HepG2 (cell line): ENCODE data around the gene CD180. TPM values are rescaled to one million over a fixed set of nuclear protein-coding genes. Genes with fewer than 3 reads are reported as not detected.
A peak's percentile ranks its signal among the peaks of the same experiment; 100 is the strongest.

Experiments
- ATAC-seq: fragments of 200-7000 bp; cut with Tn5 transposase; 3 replicates; pipeline ENCODE4 v1.9.1; 2020; ENCODE audit warnings: mild to moderate bottlenecking, moderate library complexity
- BruUV-seq: library from RNA; stranded (reverse); fragments of 400-500 nt; replicated peaks from 2 replicates; lab custom pipeline; 2021; lab: Mats Ljungman, UMichigan
- CTCF ChIA-PET: fragments of 300-600 bp; formaldehyde crosslinking; extraction: SDS; loops from one replicate; lab custom pipeline; 2021; ENCODE audit warnings: low total read pairs, inconsistent platforms, low intra/inter-chr PET ratio; lab: Yijun Ruan, JAX
- POLR2A ChIA-PET: fragments of 350-600 bp; sonication (Branson Sonifier 250); formaldehyde crosslinking; loops from one replicate; lab custom pipeline; 2020; ENCODE audit warnings: antibody characterized with exemption, inconsistent platforms; lab: Yijun Ruan, JAX
- DNase-seq: peaks from one replicate; pipeline ENCODE4 v3.0.0-alpha.2; 2015; ENCODE audit warnings: low spot score
- FAIRE-seq: peaks from 3 replicates; lab custom pipeline; 2011; peaks lifted over from hg19 to GRCh38; lab: Jason Lieb, UNC
- H2AFZ ChIP-seq: one replicate; pipeline ENCODE4 v1.6.1; 2011; ENCODE audit warnings: low read length, inconsistent platforms
- H3K27ac ChIP-seq: fragments of 300-600 bp; 3 replicates; pipeline ENCODE4 v1.8.0; 2011; ENCODE audit warnings: mixed run types, mild to moderate bottlenecking, mixed read lengths, low read length, inconsistent platforms; ENCODE audit not compliant: insufficient read depth; ENCODE audit errors: extremely low read length
- H3K27me3 ChIP-seq, 2 experiments: fragments of 200-600 bp in 1 of 2; 2 replicates in 1 of 2; 3 replicates in 1 of 2; pipeline versions ENCODE4 v1.6.0 to v1.8.0; 2011; ENCODE audit warnings: low read length in 2 of 2, mild to moderate bottlenecking in 2 of 2, moderate library complexity in 2 of 2, inconsistent platforms in 1 of 2; ENCODE audit not compliant: insufficient read depth in 2 of 2, control insufficient read depth in 1 of 2
- H3K36me3 ChIP-seq, 2 experiments: fragments of 200-600 bp in 1 of 2; replicated peaks in 1 of 2; 2 replicates in 1 of 2; 3 replicates in 1 of 2; pipeline versions ENCODE4 v1.5.1 to v1.8.0; 2011; ENCODE audit warnings: low read length in 2 of 2, inconsistent platforms in 1 of 2; ENCODE audit not compliant: insufficient read depth in 2 of 2, control insufficient read depth in 1 of 2
- H3K4me1 ChIP-seq: 2 replicates; pipeline ENCODE4 v1.5.1; 2012; ENCODE audit warnings: low read length, inconsistent platforms; ENCODE audit not compliant: insufficient read depth
- H3K4me2 ChIP-seq: 2 replicates; pipeline ENCODE4 v1.6.0; 2011; ENCODE audit warnings: low read depth, low read length, inconsistent platforms
- H3K4me3 ChIP-seq, 3 experiments: fragments of 200-600 bp in 1 of 3; sonication (generic), shearing (Covaris generic) in 1 of 3; replicated peaks in 1 of 3; 2 replicates each; pipeline ENCODE4 v1.5.1; 2011 to 2016; ENCODE audit warnings: low read length in 3 of 3, inconsistent platforms in 2 of 3, low read depth in 2 of 3, mild to moderate bottlenecking in 2 of 3, control low read depth in 1 of 3, mixed read lengths in 1 of 3; ENCODE audit not compliant: insufficient read depth in 1 of 3
- H3K79me2 ChIP-seq: one replicate; pipeline ENCODE4 v1.6.1; 2011; ENCODE audit warnings: low read length, inconsistent platforms; ENCODE audit not compliant: insufficient read depth
- H3K9ac ChIP-seq: 2 replicates; pipeline ENCODE4 v1.6.0; 2011; ENCODE audit warnings: mild to moderate bottlenecking, low read depth, low read length, inconsistent platforms; ENCODE audit not compliant: insufficient read depth
- H3K9me3 ChIP-seq: 2 replicates; pipeline ENCODE4 v1.5.1; 2012; ENCODE audit warnings: mild to moderate bottlenecking, low read length
- H4K20me1 ChIP-seq: 2 replicates; pipeline ENCODE4 v1.6.0; 2011; ENCODE audit warnings: inconsistent platforms, mild to moderate bottlenecking, low read length, moderate library complexity; ENCODE audit not compliant: insufficient read depth
- ATF7 ChIP-seq, 2 experiments: fragments of 450-650 bp in 1 of 2; sonication (generic) in 1 of 2; formaldehyde crosslinking in 1 of 2; IDR thresholded peaks; 2 replicates each; pipeline versions ENCODE4 v1.4.0 to v1.6.1; 2016 to 2020; ENCODE audit warnings: antibody characterized with exemption in 1 of 2, mild to moderate bottlenecking in 1 of 2, missing genetic modification reagents in 1 of 2
- CEBPB ChIP-seq: IDR thresholded peaks from 2 replicates; pipeline ENCODE4 v1.6.1; 2011; ENCODE audit warnings: low read depth, low read length, improper control_type of control experiment, borderline replicate concordance
- CEBPG ChIP-seq: IDR thresholded peaks from 2 replicates; pipeline ENCODE4 v1.6.1; 2016
- FOXA3 ChIP-seq: IDR thresholded peaks from 2 replicates; pipeline ENCODE4 v1.6.1; 2016; ENCODE audit warnings: missing genetic modification reagents, missing compliant biosample characterization
- GATAD1 ChIP-seq: IDR thresholded peaks from 2 replicates; pipeline ENCODE4 v1.6.1; 2016; ENCODE audit warnings: missing genetic modification reagents, missing compliant biosample characterization
- HMG20A ChIP-seq: IDR thresholded peaks from 2 replicates; pipeline ENCODE4 v1.6.1; 2016; ENCODE audit warnings: borderline replicate concordance
- NRL ChIP-seq: sonication (generic); formaldehyde crosslinking; IDR thresholded peaks from 2 replicates; pipeline ENCODE4 v1.5.0; 2020; ENCODE audit warnings: missing genetic modification reagents, mild to moderate bottlenecking, moderate library complexity, borderline replicate concordance
- SOX13 ChIP-seq, 3 experiments: fragments of 450-650 bp in 1 of 3; sonication (generic) in 1 of 3; formaldehyde crosslinking in 1 of 3; IDR thresholded peaks in 2 of 3; conservative IDR thresholded peaks in 1 of 3; 2 replicates each; pipeline versions ENCODE4 v1.5.0 to v1.6.1; 2016 to 2020; ENCODE audit warnings: antibody characterized with exemption in 1 of 3, mild to moderate bottlenecking in 1 of 3, missing compliant biosample characterization in 1 of 3, missing genetic modification reagents in 1 of 3, moderate library complexity in 1 of 3
- ZFP36 ChIP-seq: fragments of 150-350 bp; IDR thresholded peaks from 2 replicates; pipeline ENCODE4 v1.6.1; 2018; ENCODE audit warnings: borderline replicate concordance, low read length, low read depth; ENCODE audit not compliant: partially characterized antibody
- ZNF75D ChIP-seq: sonication (generic); formaldehyde crosslinking; IDR thresholded peaks from 2 replicates; pipeline ENCODE4 v1.8.1; 2023; ENCODE audit warnings: missing genetic modification reagents, mild to moderate bottlenecking, borderline replicate concordance
- ZNF773 ChIP-seq: sonication (generic); formaldehyde crosslinking; IDR thresholded peaks from 2 replicates; pipeline ENCODE4 v1.4.0; 2020; ENCODE audit warnings: missing genetic modification reagents, borderline replicate concordance
- WGBS: methylation state at CpG from one replicate; pipeline ENCODE4 v1.1.6; 2017; ENCODE audit warnings: low lambda C conversion rate; 5-methylcytosine and 5-hydroxymethylcytosine counted together
- in situ Hi-C: cut with HindIII; loops from 2 replicates; pipeline ENCODE4 v1.10.0; 2017; ENCODE audit warnings: low pct_unique_long_range_greater_than_20kb; ENCODE audit not compliant: extremely low pct_ligation_motif_present
- intact Hi-C: fragments of 100-400 bp; cut with micrococcal nuclease; formaldehyde crosslinking; loops from one replicate; pipeline ENCODE4 v1.10.0; 2022; ENCODE audit not compliant: unreplicated experiment
- polyA plus RNA-seq, 8 experiments: library from polyadenylated mRNA; depleted of rRNA in 3 of 8; stranded (reverse) in 7 of 8; unstranded in 1 of 8; fragments of >200 nt; fragmentation: Illumina TruSeq in 4 of 8; extraction: Trizol in 4 of 8; gene quantifications; 2 replicates each; pipeline versions ENCODE4 v1.2.1 to v1.2.3, GENCODE V29; 2011 to 2016; ENCODE audit warnings: low read depth in 4 of 8, missing spikeins in 1 of 8, mixed read lengths in 1 of 8; ENCODE audit not compliant: insufficient read depth in 1 of 8
- total RNA-seq, 5 experiments: library from RNA; depleted of rRNA; stranded (reverse); fragments of >200 nt; fragmentation: Illumina TruSeq; extraction: Trizol; gene quantifications; 2 replicates each; pipeline ENCODE4 v1.2.3, GENCODE V29; 2016; ENCODE audit warnings: low read depth in 1 of 5
- TF ChIP-seq, protein P1 (sequence below): IDR thresholded peaks from 2 replicates; pipeline ENCODE4 v1.6.1; 2016

The CD180 gene
- total and polyA plus RNA-seq, 2 of the 13 experiments (the other 11 are each of a cell fraction or from before 2014, with no cell fraction given), result not detected

DNA sequence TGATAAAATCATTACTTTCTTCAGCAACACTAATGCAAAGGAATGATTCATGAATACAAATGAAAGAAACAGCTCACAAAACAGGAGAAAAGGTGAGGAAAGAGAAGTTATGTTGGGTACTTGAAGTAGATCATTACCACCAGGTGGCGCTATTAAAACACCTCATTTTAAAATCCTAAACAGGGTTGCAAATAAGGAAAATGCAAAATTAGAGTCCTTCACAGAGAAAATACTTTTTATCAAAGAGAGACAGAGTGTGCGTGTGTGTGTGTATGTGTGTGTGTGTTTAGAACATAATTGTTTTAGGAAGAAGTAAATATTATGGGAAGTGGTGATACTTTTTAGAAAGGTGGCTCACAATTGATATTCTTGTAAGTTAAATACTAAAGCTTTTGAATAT, 49.5 kb upstream of the CD180 start (continued):
- peak; percentile 10; the same call in 1 of the 2 replicates for TF ChIP-seq FOXA3 (CRISPR knock-in tag)

DNA sequence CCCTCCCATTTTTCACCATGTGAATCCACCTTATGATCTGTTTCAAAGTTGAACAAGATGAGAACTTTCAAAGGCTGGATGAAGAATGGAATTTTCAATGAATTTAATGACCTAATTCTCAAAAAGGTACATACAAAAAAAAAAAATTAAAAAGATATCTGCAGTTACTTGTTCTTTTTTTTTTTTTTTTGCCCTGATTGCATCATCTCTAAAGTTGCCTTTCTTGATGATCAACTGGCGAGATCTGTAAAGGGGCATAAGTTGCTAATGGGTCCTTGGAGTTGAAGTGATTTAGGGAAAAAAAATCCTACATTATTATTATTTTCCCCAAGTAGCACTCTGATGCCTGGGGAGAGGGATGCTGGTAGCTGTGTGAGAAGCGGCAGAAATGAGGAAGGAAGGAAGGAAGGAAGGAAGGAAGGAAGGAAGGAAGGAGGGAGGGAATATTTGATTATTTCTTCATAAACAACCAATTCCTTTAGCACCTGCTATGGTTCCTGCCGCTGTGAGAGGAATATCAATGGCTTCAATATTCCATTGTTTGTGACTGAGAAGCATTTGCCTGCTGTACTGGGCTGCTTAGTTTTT, 48.8 kb upstream of the CD180 start:
- Histone ChIP-seq H3K79me2 (no peaks in the 10 kb centered on the region), H3K4me3 (no peak overlapping the region)
- intact Hi-C loops (loop anchor here (5.0 to 10.0 kb wide), 3 partner anchors 249 to 592 kb away; no protein-coding TSS in a partner anchor), in situ Hi-C loops (loop anchor here (5.0 kb wide), 1 partner anchor 1007 kb away; no protein-coding TSS in a partner anchor)
- CTCF ChIA-PET, result interaction anchor here (1.8 kb wide), 1 partner anchor 1008 kb away, joined by 11 read pairs; no protein-coding TSS in a partner anchor
- TF ChIP-seq ATF7 (IDR thresholded peaks at IDR 0.05) (0 out of 2 replicates have a peak, but pooled peaks have one; percentile 10), ATF7 (CRISPR knock-in tag; IDR thresholded peaks at IDR 0.05) (no peak), CEBPB (peak; percentile 19; the same call in 1 of the 2 replicates), ZNF773 (no peak)
- TF ChIP-seq, all 625 proteins: peak for 2
- no TSS peak for BruUV-seq
- ATAC-seq (no peak), DNase-seq (no peak), FAIRE-seq (no peak)
- no peaks in the 10 kb centered on the region for H4K20me1 ChIP-seq
- H3K36me3 ChIP-seq, result no peaks in the 10 kb centered on the region
- no peaks in the 10 kb centered on the region for H3K9me3 ChIP-seq
- no peak overlapping the region for H3K9ac ChIP-seq
- H3K4me2 ChIP-seq, result no peak overlapping the region
- POLR2A ChIA-PET, result no interaction called here
- peaks cover 13% of the 10 kb centered on the region for H3K4me1 ChIP-seq
- 56% methylated on average over 3 of the region's 3 CpGs for WGBS
- H3K27me3 ChIP-seq, result no peaks in the 10 kb centered on the region
- H3K27ac ChIP-seq, result no peak overlapping the region
- no peak overlapping the region for H2AFZ ChIP-seq

DNA sequence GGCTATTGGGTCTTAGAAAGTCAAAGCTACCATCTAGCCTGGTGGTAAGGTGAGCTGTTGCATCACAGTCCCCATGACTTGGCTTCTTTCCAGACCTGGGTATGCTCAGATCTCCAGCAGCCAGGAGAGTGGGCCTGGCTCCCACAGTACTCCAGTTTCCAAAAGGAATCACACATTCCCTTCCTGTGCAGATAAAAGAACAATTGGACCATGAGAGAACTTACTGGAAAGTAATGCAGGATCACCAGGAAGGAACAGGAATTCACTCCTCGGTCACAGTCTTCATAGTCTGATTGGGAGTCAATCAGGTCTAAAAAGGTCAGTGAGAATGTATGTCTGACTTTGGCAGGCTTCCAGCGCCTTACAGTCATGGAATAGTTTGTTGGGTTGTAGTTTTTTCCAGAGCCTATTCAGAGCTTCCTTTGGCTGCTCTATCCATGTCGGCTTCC, 47.8 kb upstream of the CD180 start:
- Histone ChIP-seq H3K4me3 (no peak overlapping the region), H3K27ac (no peak overlapping the region), H3K79me2 (no peaks in the 10 kb centered on the region), H3K27me3 (no peaks in the 10 kb centered on the region), H3K9ac (no peak overlapping the region), H2AFZ (no peak overlapping the region), H3K4me2 (no peak overlapping the region), H3K36me3 (no peaks in the 10 kb centered on the region), H4K20me1 (no peaks in the 10 kb centered on the region), H3K9me3 (no peaks in the 10 kb centered on the region), H3K4me1 (peaks cover 13% of the 10 kb centered on the region)
- WGBS, result 59% methylated on average over 3 of the region's 3 CpGs
- ChIA-PET POLR2A (no interaction called here), CTCF (no interaction called here)
- no peak for FAIRE-seq
- in situ Hi-C loops, result no loop called here
- DNase-seq, result peak; percentile 28
- no TSS peak for BruUV-seq
- intact Hi-C loops, result loop anchor here (10.0 kb wide), 1 partner anchor 250 kb away; no protein-coding TSS in a partner anchor
- ATAC-seq, result peak; percentile 52
- TF ChIP-seq HMG20A (0 out of 2 replicates have a peak, but pooled peaks have one; percentile 20), SOX13 (IDR thresholded peaks at IDR 0.05) (no peak), SOX13 (CRISPR knock-in tag; conservative IDR thresholded peaks at IDR 0.05 in 1 of 2, IDR thresholded peaks at IDR 0.05 in 1 of 2) (peak in 1 of 2 experiments; percentile 10; a peak in 2 of 4 replicates), ZNF75D (CRISPR knock-in tag) (no peak), ZFP36 (no peak), CEBPG (CRISPR knock-in tag) (peak; percentile 81), CEBPB (peak; percentile 87; the same call in 1 of the 2 replicates), GATAD1 (no peak), NRL (CRISPR knock-in tag) (no peak)
- TF ChIP-seq, protein P1, sequence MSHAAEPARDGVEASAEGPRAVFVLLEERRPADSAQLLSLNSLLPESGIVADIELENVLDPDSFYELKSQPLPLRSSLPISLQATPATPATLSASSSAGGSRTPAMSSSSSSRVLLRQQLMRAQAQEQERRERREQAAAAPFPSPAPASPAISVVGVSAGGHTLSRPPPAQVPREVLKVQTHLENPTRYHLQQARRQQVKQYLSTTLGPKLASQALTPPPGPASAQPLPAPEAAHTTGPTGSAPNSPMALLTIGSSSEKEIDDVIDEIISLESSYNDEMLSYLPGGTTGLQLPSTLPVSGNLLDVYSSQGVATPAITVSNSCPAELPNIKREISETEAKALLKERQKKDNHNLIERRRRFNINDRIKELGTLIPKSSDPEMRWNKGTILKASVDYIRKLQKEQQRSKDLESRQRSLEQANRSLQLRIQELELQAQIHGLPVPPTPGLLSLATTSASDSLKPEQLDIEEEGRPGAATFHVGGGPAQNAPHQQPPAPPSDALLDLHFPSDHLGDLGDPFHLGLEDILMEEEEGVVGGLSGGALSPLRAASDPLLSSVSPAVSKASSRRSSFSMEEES (CRISPR knock-in tag), result 0 out of 2 replicates have a peak, but pooled peaks have one; percentile 37
